OCI-LY1 (cell line): ENCODE data around the gene MCTP1.

Experiments
- EZH2 ChIP-seq: fragments of 200-600 bp; sonication (generic), shearing (Covaris generic); IDR thresholded peaks from 2 replicates; pipeline ENCODE4 v1.8.0; 2017; ENCODE audit warnings: borderline replicate concordance, mixed run types, mild to moderate bottlenecking, antibody characterized with exemption, low read length, moderate library complexity, mixed read lengths
- TF ChIP-seq, protein P1 (sequence below): fragments of 200-600 bp; sonication (generic), shearing (Covaris generic); IDR thresholded peaks from 2 replicates; pipeline ENCODE4 v1.5.1; 2017; ENCODE audit warnings: mild to moderate bottlenecking, antibody characterized with exemption, low read length, moderate library complexity, mixed read lengths

DNA sequence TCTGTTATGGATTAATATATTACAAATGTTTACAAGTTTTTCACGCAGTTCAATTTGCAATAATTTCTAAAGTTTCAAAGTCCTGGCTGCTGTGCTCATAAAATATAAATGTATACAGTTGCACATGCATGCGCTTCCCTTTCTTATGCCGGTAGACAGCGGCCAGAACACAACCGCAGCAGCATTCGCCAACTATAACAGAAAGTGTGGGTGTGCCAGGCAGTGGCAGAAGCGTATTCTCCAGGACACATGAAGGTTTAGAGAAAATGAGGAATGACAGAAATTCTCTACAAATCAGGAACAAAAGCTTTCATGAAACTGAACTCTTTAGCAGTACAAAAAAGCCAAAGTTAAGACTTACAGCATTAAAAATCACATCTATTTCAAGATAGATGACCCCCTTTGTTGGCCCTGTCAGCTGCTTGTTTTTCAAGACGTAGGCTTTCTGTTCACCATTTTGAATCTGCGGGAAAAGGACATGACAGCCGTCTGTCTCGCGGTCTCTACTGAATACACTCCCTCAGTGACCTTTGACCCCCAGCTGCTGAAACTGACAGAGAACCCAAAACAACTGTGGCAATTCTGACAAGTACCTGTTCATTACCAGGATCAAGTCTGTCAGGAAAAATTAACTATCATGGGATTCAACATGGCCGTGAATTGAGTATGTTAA, 414.2 kb downstream of the MCTP1 start:
- TF ChIP-seq, protein P1, sequence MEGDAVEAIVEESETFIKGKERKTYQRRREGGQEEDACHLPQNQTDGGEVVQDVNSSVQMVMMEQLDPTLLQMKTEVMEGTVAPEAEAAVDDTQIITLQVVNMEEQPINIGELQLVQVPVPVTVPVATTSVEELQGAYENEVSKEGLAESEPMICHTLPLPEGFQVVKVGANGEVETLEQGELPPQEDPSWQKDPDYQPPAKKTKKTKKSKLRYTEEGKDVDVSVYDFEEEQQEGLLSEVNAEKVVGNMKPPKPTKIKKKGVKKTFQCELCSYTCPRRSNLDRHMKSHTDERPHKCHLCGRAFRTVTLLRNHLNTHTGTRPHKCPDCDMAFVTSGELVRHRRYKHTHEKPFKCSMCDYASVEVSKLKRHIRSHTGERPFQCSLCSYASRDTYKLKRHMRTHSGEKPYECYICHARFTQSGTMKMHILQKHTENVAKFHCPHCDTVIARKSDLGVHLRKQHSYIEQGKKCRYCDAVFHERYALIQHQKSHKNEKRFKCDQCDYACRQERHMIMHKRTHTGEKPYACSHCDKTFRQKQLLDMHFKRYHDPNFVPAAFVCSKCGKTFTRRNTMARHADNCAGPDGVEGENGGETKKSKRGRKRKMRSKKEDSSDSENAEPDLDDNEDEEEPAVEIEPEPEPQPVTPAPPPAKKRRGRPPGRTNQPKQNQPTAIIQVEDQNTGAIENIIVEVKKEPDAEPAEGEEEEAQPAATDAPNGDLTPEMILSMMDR: no peak
- no peak for TF ChIP-seq EZH2
